GM21526 (cell line): Measurements from ENCODE around the gene AGRN.
A peak's percentile ranks its signal among the peaks of the same experiment; 100 is the strongest.
"Not testable (repeated sequence)": the region's sequence is repeated elsewhere in the genome, so short reads cannot be mapped to it uniquely, and the experiment has no call there.

Source experiments
- ATAC-seq: cut with Tn5 transposase; IDR thresholded peaks from one replicate; pipeline ENCODE4 v1.9.1; 2021; ENCODE audit warnings: moderate library complexity; ENCODE audit not compliant: unreplicated experiment, low FRiP score

AGRN gene

GRCh38 chr1:1049318-1050165 is 29.6 kb downstream of the AGRN start:
- no peak for ATAC-seq

DNA sequence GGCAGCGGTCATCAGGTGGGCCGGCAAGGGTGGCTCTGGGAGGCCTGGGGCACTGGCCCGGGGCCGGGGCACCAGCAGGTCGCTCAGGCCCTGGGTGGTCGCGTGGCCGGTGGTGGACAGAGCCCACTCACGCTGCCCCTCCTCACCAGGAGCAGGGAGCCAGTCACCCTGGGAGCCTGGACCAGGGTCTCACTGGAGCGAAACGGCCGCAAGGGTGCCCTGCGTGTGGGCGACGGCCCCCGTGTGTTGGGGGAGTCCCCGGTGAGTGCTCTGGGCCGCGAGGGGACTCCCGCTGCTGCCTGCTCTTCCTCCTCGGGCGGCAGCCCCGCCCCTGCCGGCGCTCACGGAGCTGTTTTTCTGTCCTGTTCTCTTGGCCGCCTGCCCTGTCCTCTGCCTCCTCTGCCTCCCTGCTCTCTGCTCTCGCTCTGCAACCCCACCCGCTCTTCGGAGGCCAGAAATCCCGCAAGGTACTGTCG is 30.7 kb downstream of the AGRN start:
- ATAC-seq, result no peak

- no peak for ATAC-seq
Observed at GRCh38 chr1:1051127-1051810, 31.3 kb downstream of the AGRN start.

DNA sequence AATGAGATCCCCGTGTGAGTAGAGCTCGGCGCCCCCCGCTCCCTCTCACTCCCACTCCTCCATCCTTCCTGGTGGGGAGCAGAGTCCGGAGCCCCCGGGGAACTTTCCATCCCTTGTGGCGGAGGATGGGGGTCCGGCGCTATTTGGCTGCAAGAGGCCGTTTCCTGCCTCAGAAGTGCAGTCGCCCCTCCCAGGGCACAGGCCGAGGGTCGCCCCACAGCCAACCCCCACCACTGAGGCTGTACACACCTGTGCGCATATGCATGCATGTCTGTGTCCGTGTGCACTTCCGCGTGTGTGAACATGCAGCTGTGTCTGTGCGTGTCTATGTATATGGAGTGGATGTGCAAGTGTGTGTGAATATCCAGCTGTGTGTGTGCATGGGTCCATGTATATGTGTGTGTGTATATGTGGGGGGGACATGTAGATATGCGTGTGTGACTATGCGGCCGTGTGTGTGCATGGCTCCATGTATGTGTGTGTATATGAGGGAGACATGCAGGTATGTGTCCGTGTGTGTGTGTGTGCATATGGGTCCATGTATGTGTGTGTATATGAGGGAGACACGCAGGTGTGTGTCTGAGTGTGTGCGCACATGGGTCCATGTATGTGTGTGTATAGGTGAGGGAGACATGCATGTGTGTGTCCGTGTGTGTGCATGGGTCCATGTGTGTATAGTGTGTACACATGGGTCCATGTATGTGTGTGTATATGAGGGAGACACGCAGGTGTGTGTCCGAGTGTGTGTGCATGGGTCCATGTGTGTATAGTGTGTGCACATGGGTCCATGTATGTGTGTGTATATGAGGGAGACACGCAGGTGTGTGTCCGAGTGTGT is 32.3 kb downstream of the AGRN start:
- no peak for ATAC-seq

GRCh38 chr1:1053022-1053421 is 33.1 kb downstream of the AGRN start:
- ATAC-seq, result no peak

DNA sequence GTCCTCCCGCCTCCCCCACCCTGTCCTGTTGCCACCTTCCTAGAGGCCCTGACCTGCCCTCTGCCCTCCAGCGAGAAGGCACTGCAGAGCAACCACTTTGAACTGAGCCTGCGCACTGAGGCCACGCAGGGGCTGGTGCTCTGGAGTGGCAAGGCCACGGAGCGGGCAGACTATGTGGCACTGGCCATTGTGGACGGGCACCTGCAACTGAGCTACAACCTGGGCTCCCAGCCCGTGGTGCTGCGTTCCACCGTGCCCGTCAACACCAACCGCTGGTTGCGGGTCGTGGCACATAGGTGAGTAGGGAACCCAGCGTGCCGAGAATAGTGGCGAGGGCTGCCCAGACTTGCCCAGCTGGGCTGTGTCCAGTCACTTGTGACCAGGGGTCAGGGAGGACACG is 33.8 kb downstream of the AGRN start:
- no peak for ATAC-seq

DNA sequence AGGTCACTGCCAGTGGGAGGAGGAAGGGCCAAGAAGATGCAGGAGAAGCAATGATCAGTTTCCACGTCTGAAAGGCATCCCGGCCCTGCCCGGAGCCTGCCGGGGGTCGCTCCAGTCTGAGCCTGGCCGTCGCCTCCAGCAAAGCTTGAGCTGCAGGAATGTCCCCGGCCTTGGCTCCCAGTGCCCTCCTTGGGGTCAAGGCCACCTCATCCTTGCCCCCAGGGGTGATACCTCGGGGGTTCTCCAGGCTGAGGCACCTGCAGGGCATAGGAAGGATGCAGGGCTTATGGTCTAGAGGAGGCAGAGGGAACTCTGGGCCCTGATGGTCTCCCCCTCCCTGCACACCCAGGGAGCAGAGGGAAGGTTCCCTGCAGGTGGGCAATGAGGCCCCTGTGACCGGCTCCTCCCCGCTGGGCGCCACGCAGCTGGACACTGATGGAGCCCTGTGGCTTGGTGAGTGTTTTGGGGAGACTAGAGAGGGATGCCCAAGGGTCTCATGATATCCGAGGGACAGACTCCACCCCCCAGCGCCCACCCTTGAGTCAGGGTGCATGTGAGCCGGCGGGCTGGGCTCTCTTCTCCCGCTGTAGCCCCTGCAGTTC is 34.3 kb downstream of the AGRN start:
- ATAC-seq, result no peak

DNA sequence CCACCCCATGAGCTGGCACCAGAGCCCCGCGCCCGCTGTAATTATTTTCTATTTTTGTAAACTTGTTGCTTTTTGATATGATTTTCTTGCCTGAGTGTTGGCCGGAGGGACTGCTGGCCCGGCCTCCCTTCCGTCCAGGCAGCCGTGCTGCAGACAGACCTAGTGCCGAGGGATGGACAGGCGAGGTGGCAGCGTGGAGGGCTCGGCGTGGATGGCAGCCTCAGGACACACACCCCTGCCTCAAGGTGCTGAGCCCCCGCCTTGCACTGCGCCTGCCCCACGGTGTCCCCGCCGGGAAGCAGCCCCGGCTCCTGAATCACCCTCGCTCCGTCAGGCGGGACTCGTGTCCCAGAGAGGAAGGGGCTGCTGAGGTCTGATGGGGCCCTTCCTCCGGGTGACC is 35.1 kb downstream of the AGRN start:
- ATAC-seq, result no peak

- no peak for ATAC-seq
Observed at GRCh38 chr1:1055841-1056736, 36.2 kb downstream of the AGRN start.

DNA sequence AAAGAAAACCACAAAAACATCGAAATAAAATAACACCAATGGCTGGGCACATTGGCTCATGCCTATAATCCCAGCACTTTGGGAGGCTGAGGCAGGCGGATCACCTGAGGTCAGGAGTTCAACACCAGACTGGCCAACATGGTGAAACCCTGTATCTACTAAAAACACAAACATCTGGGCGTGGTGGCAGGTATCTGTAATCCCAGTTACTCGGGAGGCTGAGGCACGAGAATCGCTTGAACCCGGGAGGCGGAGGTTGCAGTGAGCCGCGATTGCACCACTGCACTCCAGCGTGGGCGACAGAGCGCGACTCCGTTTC is 37.8 kb downstream of the AGRN start:
- ATAC-seq, result not testable (repeated sequence)

GRCh38 chr1:1058088-1058905 is 38.4 kb downstream of the AGRN start:
- ATAC-seq, result no peak

GRCh38 chr1:1058921-1059493 is 39.1 kb downstream of the AGRN start:
- peak; percentile 23 for ATAC-seq

GRCh38 chr1:1059494-1060280 is 39.8 kb downstream of the AGRN start:
- ATAC-seq, result peak; percentile 63

DNA sequence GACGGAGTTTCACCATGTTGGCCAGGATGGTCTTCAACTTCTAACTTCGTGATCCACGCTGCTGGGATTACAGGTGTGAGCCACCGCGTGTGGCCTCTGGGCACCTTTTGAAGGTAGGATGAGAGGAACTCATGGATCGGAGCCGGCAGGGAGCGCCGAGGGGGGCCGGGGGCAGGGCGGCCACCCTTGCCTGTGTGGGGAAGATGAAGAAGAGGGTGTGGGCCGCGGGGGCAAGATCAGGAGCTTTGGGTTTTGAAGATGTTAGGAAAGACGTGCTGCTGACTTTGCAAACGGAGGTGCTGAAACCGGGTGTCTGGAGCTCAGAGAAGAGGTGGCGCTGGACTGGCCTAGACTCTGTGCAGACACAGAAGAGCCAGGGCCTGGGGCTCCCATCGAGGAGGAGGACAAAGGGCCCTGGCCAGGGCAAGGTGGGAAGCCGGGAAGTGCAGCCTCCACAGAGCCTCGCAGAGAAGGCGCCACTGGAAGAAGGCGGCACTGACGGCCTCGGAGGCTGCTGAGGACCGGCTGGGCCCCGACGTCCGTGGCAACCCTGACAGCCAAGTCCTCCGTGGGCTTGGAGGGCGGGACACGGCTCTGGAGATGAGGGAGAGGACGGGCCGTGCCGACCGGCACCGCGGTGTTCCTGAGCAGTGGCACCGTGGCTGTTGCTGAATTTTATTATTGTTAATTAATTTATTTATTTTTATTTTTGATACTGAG is 40.5 kb downstream of the AGRN start:
- ATAC-seq, result no peak

GRCh38 chr1:1061682-1062345 is 41.9 kb downstream of the AGRN start:
- no peak for ATAC-seq

- ATAC-seq, result no peak
Observed at GRCh38 chr1:1062348-1063163, 42.6 kb downstream of the AGRN start.
